ENCODE data around the gene GASK1B. TPM values are rescaled to one million over a fixed set of nuclear protein-coding genes. Genes with fewer than 3 reads are reported as not detected.

Gene GASK1B
- total and polyA plus RNA-seq, 2 of the 4 experiments (the other 2 are of a cell fraction) = 4.1 to 5.4 TPM

DNA sequence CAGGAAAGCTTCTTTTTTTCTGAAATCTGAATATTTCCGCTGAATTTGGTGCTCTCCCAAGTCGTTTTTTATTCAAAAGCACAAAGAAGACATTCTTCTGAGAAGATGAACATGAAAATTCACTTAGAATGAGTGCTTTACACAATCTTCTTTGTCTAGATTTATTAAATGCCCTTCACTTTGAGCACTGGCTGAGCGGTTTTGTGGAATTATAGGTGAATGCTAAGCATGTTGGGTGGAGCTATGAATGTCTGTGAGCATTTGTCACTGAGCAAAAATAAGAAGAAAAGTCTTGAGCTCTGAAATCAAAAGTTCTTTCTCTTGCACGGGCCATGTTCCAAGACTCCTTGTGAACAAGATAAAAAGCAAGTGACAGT lies 13.1 kb downstream of the GASK1B start:
- H2BK15ac ChIP-seq (ENCODE audit: low read depth, low read length) = no peak overlapping the region
- no peak overlapping the region for H4K5ac ChIP-seq (ENCODE audit: low read depth, low read length)
- no peak overlapping the region for H3K14ac ChIP-seq (replicated peaks; ENCODE audit: low read depth, low read length)
- no peak overlapping the region for H2AK5ac ChIP-seq (ENCODE audit: low read depth, low read length)
- H2AFZ ChIP-seq (replicated peaks; ENCODE audit: low read length, poor library complexity) = no peak overlapping the region
- no peak overlapping the region for H3K4me3 ChIP-seq (ENCODE audit: insufficient read depth, low read depth, low read length)
- H3K23ac ChIP-seq (ENCODE audit: low read depth, low read length) = no peak overlapping the region
- no peak overlapping the region for H3K4me2 ChIP-seq (ENCODE audit: low read depth, low read length)
- H3K27ac ChIP-seq (ENCODE audit: insufficient read depth, low read length) = no peak overlapping the region
- ChIA-PET CTCF (no interaction called here), POLR2A (ENCODE audit: unreplicated experiment) (no interaction called here)
- H2AK9ac ChIP-seq (replicated peaks; ENCODE audit: low read depth, low read length, poor library complexity) = no peak overlapping the region
- intact Hi-C loops (cut with micrococcal nuclease) (loop anchor here (5.0 kb wide), 1 partner anchor 37 kb away; no protein-coding TSS in a partner anchor), dilution Hi-C loops (cut with HindIII; ENCODE audit: low sequenced_read_pairs, unreplicated experiment) (no loop called here), in situ Hi-C loops (cut with MboI; ENCODE audit: low sequenced_read_pairs) (no loop called here)
- H2BK120ac ChIP-seq (ENCODE audit: low read depth, low read length) = no peak overlapping the region
- no peak overlapping the region for H2BK20ac ChIP-seq (ENCODE audit: low read depth, low read length)
- H3K79me1 ChIP-seq (ENCODE audit: low read depth in 1 of 2, low read length in 2 of 2) = no peaks in the 10 kb centered on the region
- no TSS peak for BruUV-seq (replicated peaks)
- H3K9ac ChIP-seq (ENCODE audit: low read depth, low read length) = no peak overlapping the region
- no peaks in the 10 kb centered on the region; the same call in 1 of the 2 replicates for H3K9me1 ChIP-seq (ENCODE audit: insufficient read depth, low read length)
- no peak overlapping the region for H3K4ac ChIP-seq (ENCODE audit: low read depth, low read length)
- peaks cover 3% of the 10 kb centered on the region; the same call in 1 of the 2 replicates for H3K36me3 ChIP-seq (ENCODE audit: control insufficient read depth, insufficient read depth, low read length)
- H3K9me3 ChIP-seq (ENCODE audit: control insufficient read depth, insufficient read depth, low read length) = no peaks in the 10 kb centered on the region
- no peak for DNase-seq
- no peak overlapping the region for H3K56ac ChIP-seq (ENCODE audit: extremely low read depth, insufficient read depth, low read length)
- H4K91ac ChIP-seq (ENCODE audit: insufficient read depth, low read depth, low read length) = no peak overlapping the region
- H3K4me1 ChIP-seq (ENCODE audit: control insufficient read depth, insufficient read depth, low read length) = peaks cover 5% of the 10 kb centered on the region
- H3K18ac ChIP-seq (ENCODE audit: low read depth, low read length) = peak overlapping the region; percentile 12; the same call in 1 of the 2 replicates
- 80% methylated on average over 2 of the region's 4 CpGs; no CpG with 5 or more reads in 1 of the 2 experiments for WGBS, 2 experiments (ENCODE audit: extremely low coverage in 2 of 2, insufficient read length in 1 of 2)
- TF ChIP-seq, protein P1, sequence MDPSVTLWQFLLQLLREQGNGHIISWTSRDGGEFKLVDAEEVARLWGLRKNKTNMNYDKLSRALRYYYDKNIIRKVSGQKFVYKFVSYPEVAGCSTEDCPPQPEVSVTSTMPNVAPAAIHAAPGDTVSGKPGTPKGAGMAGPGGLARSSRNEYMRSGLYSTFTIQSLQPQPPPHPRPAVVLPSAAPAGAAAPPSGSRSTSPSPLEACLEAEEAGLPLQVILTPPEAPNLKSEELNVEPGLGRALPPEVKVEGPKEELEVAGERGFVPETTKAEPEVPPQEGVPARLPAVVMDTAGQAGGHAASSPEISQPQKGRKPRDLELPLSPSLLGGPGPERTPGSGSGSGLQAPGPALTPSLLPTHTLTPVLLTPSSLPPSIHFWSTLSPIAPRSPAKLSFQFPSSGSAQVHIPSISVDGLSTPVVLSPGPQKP (IDR thresholded peaks at IDR 0.05; ENCODE audit: borderline replicate concordance, low read depth, low read length) = no peak
- no peak for TF ChIP-seq NFE2L2 (IDR thresholded peaks at IDR 0.05; ENCODE audit: low read depth, low read length)
- no peak for TF ChIP-seq MAZ (IDR thresholded peaks at IDR 0.05; ENCODE audit: borderline replicate concordance, low read depth, low read length)
- H4K8ac ChIP-seq (ENCODE audit: low read depth in 2 of 2, low read length in 2 of 2) = no peak overlapping the region
- ATAC-seq (ENCODE audit: low read depth) = no peak
- no peaks in the 10 kb centered on the region for H4K20me1 ChIP-seq (ENCODE audit: insufficient read depth, low read length)
- H2BK5ac ChIP-seq (ENCODE audit: low read depth, low read length, poor library complexity, severe bottlenecking) = no peak overlapping the region
- H3K27me3 ChIP-seq (ENCODE audit: control insufficient read depth, insufficient read depth, low read length) = no peaks in the 10 kb centered on the region
